GM18508 (cell line): ENCODE measurements around the gene EYS.
"Not testable (repeated sequence)": the region's sequence is repeated elsewhere in the genome, so short reads cannot be mapped to it uniquely, and the experiment has no call there.

ENCODE experiments used
- ATAC-seq: cut with Tn5 transposase; IDR thresholded peaks from one replicate; pipeline ENCODE4 v1.9.1; 2021; ENCODE audit warnings: moderate number of reproducible peaks; ENCODE audit not compliant: insufficient read depth, unreplicated experiment

Gene EYS

GRCh38 chr6:65117817-65118409 is 589.1 kb downstream of the EYS start:
- no peak for ATAC-seq

- ATAC-seq, result no peak
Observed at GRCh38 chr6:65116326-65116725, 590.7 kb downstream of the EYS start.

GRCh38 chr6:65113581-65113980 is 593.4 kb downstream of the EYS start:
- ATAC-seq, result no peak

DNA sequence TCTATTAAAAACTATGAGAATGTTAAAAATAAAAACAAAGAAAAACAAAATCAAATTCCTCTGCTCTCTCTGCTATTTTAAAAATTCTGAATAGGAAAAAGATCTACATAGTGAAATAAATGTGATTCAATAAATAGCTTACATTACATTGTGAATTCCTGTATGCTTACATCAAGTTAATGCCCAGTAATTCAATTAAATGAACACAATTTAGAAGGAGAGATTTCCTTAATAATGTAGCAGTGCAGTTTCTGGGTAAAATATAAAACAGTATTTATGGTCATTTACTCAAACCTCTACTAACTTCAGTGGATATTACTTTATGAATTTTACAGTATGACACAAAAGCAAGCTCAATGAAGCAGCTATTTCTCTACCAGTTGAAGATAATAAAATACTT is 594.6 kb downstream of the EYS start:
- no peak for ATAC-seq

DNA sequence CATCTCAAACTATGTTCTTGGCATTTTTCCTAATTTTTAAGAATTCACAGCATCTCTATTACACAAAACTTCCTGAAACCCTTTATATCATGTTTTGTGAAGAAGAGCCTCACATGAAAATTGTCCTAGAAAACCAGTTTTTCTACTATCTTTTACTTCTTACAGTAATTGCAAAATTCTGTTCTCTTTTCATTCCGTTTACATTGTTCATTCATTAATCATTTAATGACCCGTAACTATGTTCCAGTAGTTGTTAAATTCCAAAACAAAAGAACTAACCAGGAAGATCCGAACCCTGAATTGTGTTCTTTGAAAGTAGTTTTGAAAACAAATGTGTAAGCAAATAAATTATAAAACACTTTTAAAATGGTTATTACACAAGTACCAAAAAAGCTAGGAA is 597.0 kb downstream of the EYS start:
- ATAC-seq, result no peak

- no peak for ATAC-seq
Observed at GRCh38 chr6:65098349-65098748, 608.7 kb downstream of the EYS start.

DNA sequence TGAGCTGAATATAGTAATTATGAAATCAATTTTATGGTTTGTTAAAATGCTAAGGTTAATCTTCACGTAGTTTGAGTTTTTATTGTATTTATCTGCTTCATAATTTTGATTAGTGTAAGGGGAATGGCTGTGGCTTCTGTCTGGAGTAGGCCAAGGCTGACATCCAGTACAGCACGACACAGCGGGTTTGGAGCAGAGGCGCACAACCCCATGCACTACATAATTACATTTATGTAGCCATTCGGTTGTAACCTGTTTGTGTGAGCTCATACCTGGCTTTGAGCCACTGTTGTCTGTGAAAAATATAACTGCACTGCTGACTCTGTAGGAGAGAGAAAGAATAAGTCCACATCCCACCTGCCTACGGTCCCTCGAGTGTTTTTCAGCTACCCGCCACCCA is 615.5 kb downstream of the EYS start:
- ATAC-seq, result no peak

GRCh38 chr6:65088575-65088974 is 618.5 kb downstream of the EYS start:
- ATAC-seq, result no peak

DNA sequence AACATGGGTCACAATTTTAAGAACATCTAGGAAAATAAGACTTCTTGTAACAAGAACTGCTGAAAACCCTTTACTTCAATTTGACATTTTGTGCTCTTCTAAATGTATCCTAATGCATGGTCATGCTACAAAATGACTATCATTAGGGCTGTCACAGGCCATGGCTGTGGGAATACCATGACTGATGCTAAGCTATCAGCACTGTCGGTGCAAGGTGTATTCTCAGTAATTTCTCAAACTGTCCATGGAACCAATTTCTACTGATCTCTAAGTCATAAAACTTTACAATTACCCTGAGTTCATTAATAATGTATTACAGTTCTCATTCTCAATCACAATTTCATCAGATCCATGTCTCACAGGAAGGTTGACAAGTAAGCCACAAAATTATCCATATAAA is 625.3 kb downstream of the EYS start:
- ATAC-seq, result no peak

GRCh38 chr6:65075705-65076230 is 631.3 kb downstream of the EYS start:
- ATAC-seq, result no peak

- ATAC-seq, result no peak
Observed at GRCh38 chr6:65072500-65072899, 634.5 kb downstream of the EYS start.

DNA sequence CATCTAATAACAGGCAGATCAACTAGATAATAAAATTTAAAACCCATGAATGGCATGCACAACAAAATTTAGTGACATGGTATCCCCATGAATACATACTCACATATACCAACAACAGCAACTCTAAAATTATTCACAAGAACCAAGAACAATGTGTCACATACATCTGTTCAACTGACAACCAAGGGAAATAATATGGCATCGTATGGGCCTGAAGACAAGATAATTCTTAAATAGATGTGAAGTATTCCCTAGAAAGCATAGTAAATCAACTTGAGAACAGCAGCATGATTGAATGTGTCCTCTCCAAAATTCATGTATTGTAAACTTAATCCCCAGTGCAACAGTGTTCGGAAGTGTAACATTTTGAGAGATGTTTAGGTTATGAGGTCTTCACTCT is 635.5 kb downstream of the EYS start:
- ATAC-seq, result no peak

GRCh38 chr6:65064844-65065243 is 642.2 kb downstream of the EYS start:
- ATAC-seq, result no peak

DNA sequence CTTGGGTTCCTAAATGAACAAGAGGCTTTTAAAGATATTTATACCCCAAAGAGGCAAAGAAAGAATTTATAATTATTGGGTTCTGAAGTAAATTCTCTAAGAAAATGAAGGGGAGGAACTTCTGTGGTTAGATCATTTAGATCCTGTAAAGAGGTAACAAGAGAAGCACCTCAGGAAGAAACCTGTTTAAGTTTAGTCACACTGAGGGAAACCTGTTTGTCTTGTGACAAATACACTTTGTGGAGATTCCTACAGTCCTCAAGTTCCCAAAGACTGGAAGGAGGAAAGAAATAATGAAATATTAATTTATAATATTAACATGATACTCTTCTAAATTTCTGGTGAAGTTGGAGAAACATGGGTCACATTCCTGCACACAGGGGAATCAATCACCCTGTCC is 647.5 kb downstream of the EYS start:
- ATAC-seq, result no peak

DNA sequence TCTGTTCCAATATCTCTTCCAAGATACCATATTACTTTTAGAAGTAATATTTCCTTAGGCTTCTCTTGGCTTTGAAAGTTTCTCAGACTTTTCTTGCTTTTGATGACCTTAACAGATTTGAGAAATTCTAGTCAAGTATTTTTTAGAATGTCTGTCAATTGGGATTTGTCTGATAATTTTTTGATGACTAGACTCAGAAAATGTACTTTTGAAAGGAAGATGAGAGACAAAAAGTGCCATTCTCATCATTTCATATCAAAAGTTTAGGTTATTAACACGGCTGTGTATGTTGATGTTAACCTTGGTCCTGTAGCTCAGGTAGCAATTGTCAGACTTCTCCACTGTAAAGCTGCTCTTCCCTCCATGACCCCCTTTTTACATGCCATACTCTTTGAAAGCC is 651.5 kb downstream of the EYS start:
- no peak for ATAC-seq

DNA sequence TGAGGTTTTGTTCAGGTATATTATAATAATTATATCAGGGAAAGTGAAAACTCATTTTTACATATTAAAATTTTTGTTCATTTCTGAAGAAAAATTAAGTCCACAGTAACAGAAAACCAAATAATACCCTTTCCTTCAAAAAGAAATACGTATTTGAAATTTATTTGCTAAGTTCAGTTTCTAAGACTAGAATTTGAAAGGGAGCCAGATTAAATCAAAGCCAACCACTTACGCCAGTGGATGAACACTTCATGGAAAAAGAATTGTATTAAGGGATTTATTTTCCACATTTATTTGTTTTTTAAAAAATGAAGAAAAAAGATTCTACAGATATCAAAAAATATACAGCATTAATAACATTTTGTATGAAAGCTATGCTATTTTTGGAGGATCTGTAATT is 654.4 kb downstream of the EYS start:
- ATAC-seq, result no peak

DNA sequence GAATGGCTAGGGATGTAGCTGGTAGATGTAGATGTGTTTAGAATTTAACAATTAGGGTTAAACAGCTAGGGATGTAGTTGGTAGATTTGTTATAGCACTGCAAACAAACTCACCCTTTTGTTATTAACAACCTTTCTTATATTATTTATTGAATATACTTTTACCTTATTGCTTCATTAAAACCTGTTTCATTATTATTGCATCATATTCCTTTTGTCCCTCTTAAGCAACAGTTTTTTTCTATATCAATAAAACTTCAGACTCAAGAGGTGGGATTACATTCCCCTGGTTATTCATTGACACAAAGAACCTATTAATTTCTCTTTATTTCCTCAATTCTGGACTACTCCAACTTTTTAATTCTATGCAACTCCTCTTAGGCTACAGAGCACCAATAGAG is 661.2 kb downstream of the EYS start:
- ATAC-seq, result no peak

- ATAC-seq, result no peak
Observed at GRCh38 chr6:65014006-65014405, 693.0 kb downstream of the EYS start.

DNA sequence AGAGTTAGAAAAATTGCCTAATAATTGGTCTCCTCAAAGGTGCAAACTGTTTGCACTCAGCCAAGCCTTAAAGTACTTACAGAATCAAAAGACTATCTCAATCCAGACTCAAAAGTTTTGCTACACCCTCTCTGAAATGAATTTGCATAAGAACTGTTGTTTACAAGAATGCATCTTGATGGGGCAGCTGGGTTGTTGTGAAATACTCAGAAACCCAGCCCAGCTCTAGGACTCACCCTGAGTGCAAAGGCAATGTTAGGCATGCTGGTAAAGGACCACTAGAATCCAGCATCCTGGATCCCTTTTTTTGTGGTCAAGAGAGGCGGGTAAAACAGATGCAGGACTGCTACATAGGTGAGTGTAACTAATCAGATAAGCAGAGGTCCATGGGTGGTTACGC is 700.2 kb downstream of the EYS start:
- ATAC-seq, result no peak

GRCh38 chr6:65004283-65004682 is 702.7 kb downstream of the EYS start:
- ATAC-seq, result no peak

DNA sequence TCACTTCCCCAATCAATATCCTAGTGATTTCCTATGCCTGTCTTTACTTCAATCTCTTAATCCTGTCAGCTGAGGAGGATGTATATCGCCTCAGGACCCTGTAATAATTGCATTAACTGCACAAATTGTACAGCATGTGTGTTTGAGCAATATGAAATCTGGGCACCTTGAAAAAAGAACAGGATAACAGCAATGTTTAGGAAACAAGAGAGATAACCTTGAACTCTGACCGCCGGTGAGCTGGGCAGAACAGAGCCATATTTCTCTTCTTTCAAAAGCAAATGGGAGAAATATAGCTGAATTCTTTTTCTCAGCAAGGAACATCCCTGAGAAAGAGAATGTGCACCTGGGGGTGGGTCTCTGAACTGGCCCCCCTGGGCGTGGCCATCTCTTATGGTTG is 704.1 kb downstream of the EYS start:
- ATAC-seq, result not testable (repeated sequence)

DNA sequence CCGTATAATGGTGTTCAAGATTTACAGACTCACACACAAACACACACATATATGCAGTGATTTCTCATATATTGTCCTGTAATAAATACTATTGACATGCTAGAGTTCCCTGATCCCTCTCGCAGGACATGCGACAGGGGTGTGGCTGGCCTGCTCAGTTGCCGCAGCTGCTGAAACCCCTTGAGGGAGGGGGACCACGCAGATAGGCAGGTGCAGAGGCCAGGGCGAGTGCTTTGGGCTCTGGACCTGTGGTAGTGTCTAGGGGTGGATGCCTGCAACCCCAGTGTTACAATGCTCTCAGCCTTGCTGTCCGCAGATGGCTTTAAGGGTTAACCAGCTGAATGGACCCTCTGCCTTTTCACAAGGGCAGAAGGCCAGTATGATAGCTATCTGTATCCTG is 706.2 kb downstream of the EYS start:
- no peak for ATAC-seq

GRCh38 chr6:64998204-64998603 is 708.8 kb downstream of the EYS start:
- no peak for ATAC-seq
